Fibroblast of the aortic adventitia (primary cell): Measurements from ENCODE around the gene CECR2. TPM values are rescaled to one million over a fixed set of nuclear protein-coding genes. Genes with fewer than 3 reads are reported as not detected.

Experiments used
- DNase-seq: peaks from one replicate; pipeline ENCODE4 v3.0.0-alpha.2; 2010; ENCODE audit warnings: low read depth
- H3K4me3 ChIP-seq: 2 replicates; pipeline ENCODE4 v1.5.1; 2011; ENCODE audit warnings: low read depth, mild to moderate bottlenecking, control low read depth, low read length, moderate library complexity
- CTCF ChIP-seq: IDR thresholded peaks from 2 replicates; pipeline ENCODE4 v1.5.1; 2011; ENCODE audit warnings: mild to moderate bottlenecking, low read length, control low read depth, inconsistent platforms; ENCODE audit not compliant: insufficient read depth
- small RNA-seq: library from RNA; depleted of rRNA; stranded (forward); fragments of <200 nt; gene quantifications from one replicate; pipeline ENCODE3, GENCODE V24; 2012
- total RNA-seq: library from RNA; depleted of rRNA; stranded (reverse); fragments of >200 nt; gene quantifications from 2 replicates; pipeline ENCODE4 v1.2.3, GENCODE V29; 2012; ENCODE audit warnings: low replicate concordance

Gene CECR2
- total RNA-seq, 1 donor = not detected

GRCh38 chr22:17598318-17598717, 229.1 kb downstream of the CECR2 start:
- TF ChIP-seq CTCF = no peak
- DNase-seq = no peak
- H3K4me3 ChIP-seq = no peak overlapping the region

GRCh38 chr22:17601031-17601430, 231.8 kb downstream of the CECR2 start:
- TF ChIP-seq CTCF = no peak
- DNase-seq = no peak

DNA sequence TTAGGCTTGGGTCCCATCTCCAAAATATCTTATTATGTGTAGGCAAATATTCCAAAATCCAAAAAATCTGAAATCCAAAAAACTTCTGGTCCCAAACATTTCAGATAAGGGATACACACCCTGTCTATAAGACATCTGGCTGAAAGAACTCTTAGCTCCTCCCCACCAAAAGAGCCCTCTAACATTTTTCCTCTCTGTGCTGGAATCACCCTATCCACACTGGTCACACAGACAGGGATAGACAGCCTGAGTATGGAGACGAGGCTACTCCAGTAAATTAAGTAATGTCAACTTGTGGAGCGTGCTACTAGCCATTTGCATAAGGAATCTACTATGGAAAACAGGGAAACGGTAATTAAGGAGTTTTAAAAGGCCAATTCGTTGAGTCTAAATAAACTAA, 234.4 kb downstream of the CECR2 start:
- H3K4me3 ChIP-seq = no peak overlapping the region
- no peak for DNase-seq
- TF ChIP-seq CTCF = no peak

More at GRCh38 chr22:17601031-17601430, 231.8 kb downstream of the CECR2 start:
- H3K4me3 ChIP-seq = no peak overlapping the region

DNA sequence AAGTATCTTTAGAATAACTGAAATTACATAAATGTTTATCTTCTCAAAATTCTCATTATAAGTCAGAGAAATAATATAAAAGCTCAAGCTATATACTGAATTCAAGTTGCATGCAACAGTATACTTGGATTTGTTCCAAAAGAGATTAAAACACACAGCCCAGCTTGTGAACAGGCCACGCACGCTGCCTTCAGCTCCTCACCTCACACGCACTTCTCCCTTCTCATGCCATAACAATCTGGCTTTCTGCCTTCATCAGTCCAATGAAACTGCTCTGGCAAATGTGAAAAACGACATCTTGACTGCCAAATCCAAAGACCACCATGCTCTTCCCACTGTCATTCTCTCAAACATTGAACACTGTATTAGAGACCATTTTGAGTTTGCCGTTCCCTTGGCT, 237.2 kb downstream of the CECR2 start:
- no peak overlapping the region for H3K4me3 ChIP-seq
- peak; percentile 58 for DNase-seq
- TF ChIP-seq CTCF = no peak

Small RNA genes within 50 kb of the gene (small RNA-seq; reads per million reads assigned to genes)
- gene CECR9 (not detected), gene RN7SL843P (not detected)

Other genes starting within 250 kb of the CECR2 start
- 0.09 and 0.16 TPM in 2 replicates for gene TMEM121B, start 248.1 kb upstream of the CECR2 start, total RNA-seq
- 19.7 and 20.3 TPM in 2 replicates for gene HDHD5, start 210.2 kb upstream of the CECR2 start, total RNA-seq
- 3.4 and 6.7 TPM in 2 replicates for gene ADA2, start 150.0 kb upstream of the CECR2 start, total RNA-seq
- gene SLC25A18, start 194.0 kb downstream of the CECR2 start, total RNA-seq = 0.16 TPM in 1 of 2 replicates, not detected in the other